NCI-H748 (cell line): Measurements from ENCODE around the gene FIBP.

Experiments used
- DNase-seq: peaks from one replicate; lab custom pipeline; 2025; ENCODE audit not compliant: unreplicated experiment; lab: John Stamatoyannopoulos, UW

FIBP gene

GRCh38 chr11:65891219-65892136 lies 3.2 kb upstream of the FIBP start:
- DNase-seq: peak; percentile 72

- peak; percentile 97 for DNase-seq
Observed at GRCh38 chr11:65890324-65891218, 2.3 kb upstream of the FIBP start, which contains the start of gene CCDC85B. CCDC85B (plus strand) TSS chr11:65890673; CDS start chr11:65890784, 111 bp downstream.

- DNase-seq: no peak
Observed at GRCh38 chr11:65887723-65888162, 528 bp downstream of the FIBP start.

GRCh38 chr11:65886826-65887722 lies 1.2 kb downstream of the FIBP start:
- no peak for DNase-seq

- no peak for DNase-seq
Observed at GRCh38 chr11:65885808-65886536, 2.3 kb downstream of the FIBP start.

GRCh38 chr11:65885231-65885630 lies 3.0 kb downstream of the FIBP start:
- DNase-seq: no peak

GRCh38 chr11:65884716-65885092 lies 3.6 kb downstream of the FIBP start:
- DNase-seq: peak; percentile 66

GRCh38 chr11:65883786-65884715 lies 4.2 kb downstream of the FIBP start:
- DNase-seq: no peak

GRCh38 chr11:65883058-65883761 lies 5.1 kb downstream of the FIBP start:
- DNase-seq: no peak

GRCh38 chr11:65882120-65883057 lies 5.9 kb downstream of the FIBP start:
- no peak for DNase-seq

GRCh38 chr11:65880844-65881421 lies 7.3 kb downstream of the FIBP start:
- no peak for DNase-seq

GRCh38 chr11:65880027-65880426 lies 8.2 kb downstream of the FIBP start:
- no peak for DNase-seq

GRCh38 chr11:65879617-65880016 lies 8.7 kb downstream of the FIBP start, which contains the start of gene CTSW:
CTSW (plus strand) TSS chr11:65879837; CDS start chr11:65879855, 18 bp downstream.
- no peak for DNase-seq

GRCh38 chr11:65873318-65874156 lies 14.7 kb downstream of the FIBP start:
- peak; percentile 90 for DNase-seq

- peak; percentile 24 for DNase-seq
Observed at GRCh38 chr11:65872586-65873317, 15.5 kb downstream of the FIBP start, which contains the start of gene EFEMP2. EFEMP2 (minus strand) TSS chr11:65872800; CDS start chr11:65872354, 446 bp downstream.
